GM19468 (cell line): Measurements from ENCODE around the gene ASTN2.

Experiments used
- ATAC-seq: cut with Tn5 transposase; IDR thresholded peaks from one replicate; pipeline ENCODE4 v1.9.1; 2021; ENCODE audit warnings: mild to moderate bottlenecking, moderate library complexity, moderate number of reproducible peaks; ENCODE audit not compliant: unreplicated experiment; ENCODE audit errors: extremely low read depth

Gene ASTN2

GRCh38 chr9:116543731-116544400 is 871.0 kb downstream of the ASTN2 start:
- no peak for ATAC-seq

GRCh38 chr9:116541402-116541801 is 873.5 kb downstream of the ASTN2 start:
- ATAC-seq: no peak

- no peak for ATAC-seq
These were observed 875.3 kb downstream of the ASTN2 start for GRCh38 chr9:116539549-116539948.

- no peak for ATAC-seq
These were observed 889.2 kb downstream of the ASTN2 start for GRCh38 chr9:116525611-116526010.

GRCh38 chr9:116524778-116525470 is 889.9 kb downstream of the ASTN2 start:
- no peak for ATAC-seq

- ATAC-seq: no peak
These were observed 894.6 kb downstream of the ASTN2 start for GRCh38 chr9:116520218-116520617.

GRCh38 chr9:116516456-116516855 is 898.4 kb downstream of the ASTN2 start:
- no peak for ATAC-seq

- ATAC-seq: no peak
These were observed 899.3 kb downstream of the ASTN2 start for GRCh38 chr9:116515541-116515940.

- ATAC-seq: no peak
These were observed 908.2 kb downstream of the ASTN2 start for GRCh38 chr9:116506685-116507084.

GRCh38 chr9:116504893-116505480 is 909.9 kb downstream of the ASTN2 start:
- peak; percentile 99 for ATAC-seq

- no peak for ATAC-seq
These were observed 910.8 kb downstream of the ASTN2 start for GRCh38 chr9:116504081-116504480.

GRCh38 chr9:116502746-116503145 is 912.1 kb downstream of the ASTN2 start:
- no peak for ATAC-seq

- no peak for ATAC-seq
These were observed 913.0 kb downstream of the ASTN2 start for GRCh38 chr9:116501871-116502270.

GRCh38 chr9:116499986-116500871 is 914.6 kb downstream of the ASTN2 start:
- no peak for ATAC-seq

GRCh38 chr9:116499434-116499833 is 915.4 kb downstream of the ASTN2 start:
- no peak for ATAC-seq

GRCh38 chr9:116497095-116497890 is 917.6 kb downstream of the ASTN2 start:
- no peak for ATAC-seq

GRCh38 chr9:116496167-116496566 is 918.7 kb downstream of the ASTN2 start:
- ATAC-seq: no peak

- ATAC-seq: no peak
These were observed 919.1 kb downstream of the ASTN2 start for GRCh38 chr9:116495725-116496124.

- peak; percentile 62 for ATAC-seq
These were observed 919.8 kb downstream of the ASTN2 start for GRCh38 chr9:116494815-116495634.
